IMR-90 (cell line): ENCODE data around the gene UVSSA. TPM values are rescaled to one million over a fixed set of nuclear protein-coding genes. Genes with fewer than 3 reads are reported as not detected.

ENCODE experiments used
- CHD1 ChIP-seq: IDR thresholded peaks from 2 replicates; pipeline ENCODE4 v1.6.1; 2012; ENCODE audit warnings: low read depth, low read length, improper control_type of control experiment
- CTCF ChIP-seq: conservative IDR thresholded peaks from 2 replicates; pipeline ENCODE4 v1.5.1; 2012; ENCODE audit warnings: mild to moderate bottlenecking, low read depth, low read length, improper control_type of control experiment
- FOS ChIP-seq: fragments of 150-350 bp; IDR thresholded peaks from 2 replicates; pipeline ENCODE4 v1.6.1; 2016; ENCODE audit warnings: low read depth, low read length
- SMC3 ChIP-seq: fragments of 150-350 bp; IDR thresholded peaks from 2 replicates; pipeline ENCODE4 v1.6.1; 2016; ENCODE audit warnings: low read depth, mild to moderate bottlenecking, antibody characterized with exemption, low read length, moderate library complexity
- polyA plus RNA-seq, 3 experiments: library from polyadenylated mRNA; depleted of rRNA; stranded (reverse); fragments of >200 nt; gene quantifications; 2 replicates each; pipeline ENCODE4 v1.2.3, GENCODE V29; 2012; ENCODE audit warnings: low replicate concordance in 1 of 3
- total RNA-seq: library from RNA; depleted of rRNA; stranded (reverse); fragments of >200 nt; gene quantifications from 2 replicates; pipeline ENCODE4 v1.2.3, GENCODE V29; 2012

Gene UVSSA
- total and polyA plus RNA-seq, 2 of the 4 experiments (the other 2 are of a cell fraction), result 1.4 to 8.4 TPM

- TF ChIP-seq CTCF (no peak), CHD1 (no peak), FOS (no peak), SMC3 (no peak)
Observed at GRCh38 chr4:1330761-1331590, 16.0 kb upstream of the UVSSA start (continued).
